Neural cell (in vitro differentiated cells): ENCODE results near the gene PAFAH1B1. TPM values are rescaled to one million over a fixed set of nuclear protein-coding genes. Genes with fewer than 3 reads are reported as not detected.
"Not testable (repeated sequence)": the region's sequence is repeated elsewhere in the genome, so short reads cannot be mapped to it uniquely, and the experiment has no call there.

Experiments
- H2AFZ ChIP-seq: fragments of 200-600, 300-800 bp; sonication (generic), shearing (Covaris generic); 2 replicates; pipeline ENCODE4 v1.6.0; 2014; ENCODE audit warnings: low read depth, mild to moderate bottlenecking, antibody characterized with exemption, low read length, moderate library complexity
- H3F3A ChIP-seq: fragments of 200-600 bp; shearing (Covaris generic); 2 replicates; pipeline ENCODE4 v1.6.1; 2016; ENCODE audit warnings: mild to moderate bottlenecking, moderate library complexity, mixed read lengths, antibody characterized with exemption, low read length; ENCODE audit not compliant: insufficient read depth, poor library complexity, severe bottlenecking
- H3K27ac ChIP-seq: fragments of 200-600, 300-800 bp; sonication (generic), shearing (Covaris generic); 2 replicates; pipeline ENCODE4 v1.5.1; 2014; ENCODE audit warnings: mild to moderate bottlenecking, low read length, moderate library complexity
- H3K27me3 ChIP-seq: fragments of 300-800, 200-600 bp; sonication (generic), shearing (Covaris generic); 2 replicates; pipeline ENCODE4 v1.6.0; 2014; ENCODE audit warnings: mild to moderate bottlenecking, low read depth, low read length, moderate library complexity; ENCODE audit not compliant: insufficient read depth
- H3K36me3 ChIP-seq: fragments of 300-800, 200-600 bp; sonication (generic), shearing (Covaris generic); 2 replicates; pipeline ENCODE4 v1.5.1; 2014; ENCODE audit warnings: mild to moderate bottlenecking, antibody characterized with exemption, low read length, moderate library complexity; ENCODE audit not compliant: insufficient read depth
- H3K4me2 ChIP-seq: fragments of 300-800, 200-600 bp; sonication (generic), shearing (Covaris generic); 2 replicates; pipeline ENCODE4 v1.6.0; 2014; ENCODE audit warnings: mild to moderate bottlenecking, low read length
- H3K4me3 ChIP-seq: fragments of 300-800, 200-600 bp; sonication (generic), shearing (Covaris generic); 2 replicates; pipeline ENCODE4 v1.5.1; 2014; ENCODE audit warnings: mild to moderate bottlenecking, low read length, moderate library complexity
- H3K79me2 ChIP-seq: fragments of 200-600 bp; shearing (Covaris generic); replicated peaks from 2 replicates; pipeline ENCODE4 v1.6.0; 2014; ENCODE audit warnings: mild to moderate bottlenecking, low read length, moderate library complexity; ENCODE audit not compliant: insufficient read depth
- H3K9ac ChIP-seq: fragments of 300-800, 200-600 bp; sonication (generic), shearing (Covaris generic); 2 replicates; pipeline ENCODE4 v1.6.1; 2016; ENCODE audit warnings: mild to moderate bottlenecking, low read length, mixed read lengths
- H3K9me2 ChIP-seq: fragments of 200-600 bp; shearing (Covaris generic); 2 replicates; pipeline ENCODE4 v1.6.1; 2016; ENCODE audit warnings: mild to moderate bottlenecking, low read length, mixed read lengths; ENCODE audit not compliant: insufficient read depth
- H3K9me3 ChIP-seq: fragments of 200-600, 300-800 bp; sonication (generic), shearing (Covaris generic); 2 replicates; pipeline ENCODE4 v1.6.1; 2016; ENCODE audit warnings: mild to moderate bottlenecking, mixed run types, low read length, moderate library complexity, mixed read lengths
- H4K20me1 ChIP-seq: fragments of 200-600 bp; shearing (Covaris generic); 2 replicates; pipeline ENCODE4 v1.6.1; 2016; ENCODE audit warnings: mild to moderate bottlenecking, mixed run types; ENCODE audit not compliant: insufficient read depth
- CTCF ChIP-seq: fragments of 450-650 bp; IDR thresholded peaks from 2 replicates; pipeline ENCODE4 v1.5.1; 2014; ENCODE audit warnings: antibody characterized with exemption, mild to moderate bottlenecking, moderate library complexity; ENCODE audit not compliant: poor library complexity, severe bottlenecking
- EZH2 ChIP-seq: fragments of 200-600, 300-800 bp; shearing (Covaris generic), sonication (generic); IDR thresholded peaks from 2 replicates; pipeline ENCODE4 v1.6.1; 2014; ENCODE audit warnings: antibody characterized with exemption, low read length, borderline replicate concordance, mild to moderate bottlenecking; ENCODE audit not compliant: insufficient read depth, poor library complexity, severe bottlenecking
- MXI1 ChIP-seq: fragments of 450-650 bp; conservative IDR thresholded peaks from 2 replicates; pipeline ENCODE4 v1.6.1; 2014; ENCODE audit warnings: antibody characterized with exemption, mild to moderate bottlenecking; ENCODE audit not compliant: poor library complexity, severe bottlenecking
- TAF1 ChIP-seq: IDR thresholded peaks from 2 replicates; pipeline ENCODE4 v1.6.1; 2012; ENCODE audit warnings: low read depth
- polyA plus RNA-seq: library from polyadenylated mRNA; depleted of rRNA; stranded (reverse); fragments of >200 nt; gene quantifications from 2 replicates; pipeline ENCODE4 v1.2.3, GENCODE V29; 2014
- TF ChIP-seq, protein P1 (sequence below): IDR thresholded peaks from 2 replicates; pipeline ENCODE4 v1.6.1; 2012; ENCODE audit warnings: borderline replicate concordance

PAFAH1B1 gene
- polyA plus RNA-seq, 1 donor from 2014 or later = 305 TPM

DNA sequence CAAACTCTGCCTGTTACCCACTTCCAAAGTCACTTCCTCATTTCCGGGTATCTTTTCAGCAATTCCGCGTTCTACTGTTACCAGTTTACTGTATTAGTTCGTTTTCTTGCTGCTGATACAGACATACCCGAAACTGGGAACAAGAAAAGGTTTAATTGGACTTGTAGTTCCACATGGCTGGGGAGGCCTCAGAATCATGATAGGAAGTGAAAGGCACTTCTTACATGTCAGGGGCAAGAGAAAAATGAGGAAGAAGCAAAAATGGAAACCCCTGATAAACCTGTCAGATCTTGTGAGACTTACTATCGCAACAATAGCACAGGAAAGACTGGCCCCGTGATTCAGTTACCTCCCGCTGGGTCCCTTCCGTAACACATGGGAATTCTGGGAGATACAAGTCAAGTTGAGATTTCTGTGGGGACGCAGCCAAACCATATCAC, 30.9 kb downstream of the PAFAH1B1 start:
- Histone ChIP-seq H3K79me2 (peaks cover 91% of the 10 kb centered on the region), H3K9me3 (no peaks in the 10 kb centered on the region), H3F3A (peaks cover 4% of the 10 kb centered on the region), H3K36me3 (peaks cover 6% of the 10 kb centered on the region), H4K20me1 (no peaks in the 10 kb centered on the region), H2AFZ (no peak overlapping the region), H3K27ac (no peak overlapping the region), H3K27me3 (no peaks in the 10 kb centered on the region), H3K4me2 (no peak overlapping the region), H3K4me3 (no peak overlapping the region), H3K9ac (no peak overlapping the region), H3K9me2 (no peaks in the 10 kb centered on the region)
- TF ChIP-seq, protein P1, sequence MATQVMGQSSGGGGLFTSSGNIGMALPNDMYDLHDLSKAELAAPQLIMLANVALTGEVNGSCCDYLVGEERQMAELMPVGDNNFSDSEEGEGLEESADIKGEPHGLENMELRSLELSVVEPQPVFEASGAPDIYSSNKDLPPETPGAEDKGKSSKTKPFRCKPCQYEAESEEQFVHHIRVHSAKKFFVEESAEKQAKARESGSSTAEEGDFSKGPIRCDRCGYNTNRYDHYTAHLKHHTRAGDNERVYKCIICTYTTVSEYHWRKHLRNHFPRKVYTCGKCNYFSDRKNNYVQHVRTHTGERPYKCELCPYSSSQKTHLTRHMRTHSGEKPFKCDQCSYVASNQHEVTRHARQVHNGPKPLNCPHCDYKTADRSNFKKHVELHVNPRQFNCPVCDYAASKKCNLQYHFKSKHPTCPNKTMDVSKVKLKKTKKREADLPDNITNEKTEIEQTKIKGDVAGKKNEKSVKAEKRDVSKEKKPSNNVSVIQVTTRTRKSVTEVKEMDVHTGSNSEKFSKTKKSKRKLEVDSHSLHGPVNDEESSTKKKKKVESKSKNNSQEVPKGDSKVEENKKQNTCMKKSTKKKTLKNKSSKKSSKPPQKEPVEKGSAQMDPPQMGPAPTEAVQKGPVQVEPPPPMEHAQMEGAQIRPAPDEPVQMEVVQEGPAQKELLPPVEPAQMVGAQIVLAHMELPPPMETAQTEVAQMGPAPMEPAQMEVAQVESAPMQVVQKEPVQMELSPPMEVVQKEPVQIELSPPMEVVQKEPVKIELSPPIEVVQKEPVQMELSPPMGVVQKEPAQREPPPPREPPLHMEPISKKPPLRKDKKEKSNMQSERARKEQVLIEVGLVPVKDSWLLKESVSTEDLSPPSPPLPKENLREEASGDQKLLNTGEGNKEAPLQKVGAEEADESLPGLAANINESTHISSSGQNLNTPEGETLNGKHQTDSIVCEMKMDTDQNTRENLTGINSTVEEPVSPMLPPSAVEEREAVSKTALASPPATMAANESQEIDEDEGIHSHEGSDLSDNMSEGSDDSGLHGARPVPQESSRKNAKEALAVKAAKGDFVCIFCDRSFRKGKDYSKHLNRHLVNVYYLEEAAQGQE = no peak
- TF ChIP-seq EZH2 = no peak
- no peak for TF ChIP-seq MXI1
- no peak for TF ChIP-seq TAF1
- no peak for TF ChIP-seq CTCF

DNA sequence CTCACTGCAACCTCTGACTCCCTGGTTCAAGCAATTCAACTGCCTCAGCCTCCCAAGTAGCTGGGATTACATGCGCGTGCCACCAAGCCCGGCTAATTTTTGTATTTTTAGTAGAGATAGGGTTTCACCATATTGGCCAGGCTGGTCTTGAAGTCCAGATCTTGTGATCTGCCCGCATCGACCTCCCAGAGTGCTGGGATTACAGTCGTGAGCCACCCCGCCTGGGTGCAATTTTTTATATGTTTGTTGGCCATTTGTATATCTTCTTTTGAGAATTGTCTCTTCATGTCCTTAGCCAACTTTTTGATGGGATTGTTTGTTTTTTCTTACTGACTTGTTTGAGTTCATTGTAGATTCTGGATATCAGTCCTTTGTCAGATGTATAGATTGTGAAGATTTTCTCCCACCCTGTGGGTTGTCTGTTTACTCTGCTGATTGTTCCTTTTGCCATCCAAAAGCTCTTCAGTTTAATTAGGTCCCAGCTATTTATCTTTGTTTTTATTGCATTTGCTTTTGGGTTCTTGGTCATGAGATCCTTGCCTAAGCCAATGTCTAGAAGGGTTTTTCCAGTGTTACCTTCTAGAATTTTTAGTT, 33.3 kb downstream of the PAFAH1B1 start:
- not testable (repeated sequence) for H3K27ac ChIP-seq, H3K9ac ChIP-seq, H3K9me3 ChIP-seq, H3K4me3 ChIP-seq, H2AFZ ChIP-seq, H4K20me1 ChIP-seq, H3K27me3 ChIP-seq, H3K4me2 ChIP-seq, H3F3A ChIP-seq, H3K9me2 ChIP-seq, H3K36me3 ChIP-seq
- H3K79me2 ChIP-seq = peaks cover 92% of the 10 kb centered on the region

DNA sequence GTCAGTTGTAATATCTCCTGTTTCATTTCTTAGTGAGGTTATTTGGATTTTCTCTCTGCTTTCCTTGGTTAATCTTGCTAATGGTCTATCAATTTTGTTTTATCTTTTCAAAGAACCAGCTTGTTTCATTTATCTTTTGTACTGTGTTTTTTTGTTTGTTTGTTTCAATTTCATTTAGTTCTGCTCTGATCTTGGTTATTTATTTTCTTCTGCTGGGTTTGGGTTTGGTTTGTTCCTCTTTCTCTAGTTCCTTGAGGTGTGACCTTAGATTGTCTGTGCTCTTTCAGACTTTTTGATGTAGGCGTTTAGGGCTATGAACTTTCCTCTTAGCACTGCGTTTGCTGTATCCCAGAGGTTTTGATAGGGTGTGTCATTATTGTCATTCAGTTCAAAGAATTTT, 35.5 kb downstream of the PAFAH1B1 start:
- H3K9ac ChIP-seq, H3K4me2 ChIP-seq, H3K27ac ChIP-seq, H3K4me3 ChIP-seq, H3F3A ChIP-seq, H3K9me2 ChIP-seq, H3K9me3 ChIP-seq, H2AFZ ChIP-seq, H3K27me3 ChIP-seq, H3K36me3 ChIP-seq: not testable (repeated sequence)
- H3K79me2 ChIP-seq = peaks cover 98% of the 10 kb centered on the region
- peaks cover 22% of the 10 kb centered on the region for H4K20me1 ChIP-seq
